ENCODE results near the gene HOPX.
"Not testable (repeated sequence)": the region's sequence is repeated elsewhere in the genome, so short reads cannot be mapped to it uniquely, and the experiment has no call there.

Gene HOPX

GRCh38 chr4:56653461-56654237 is 27.4 kb downstream of the HOPX start:
- peak; percentile 53 to 69 for DNase-seq

DNA sequence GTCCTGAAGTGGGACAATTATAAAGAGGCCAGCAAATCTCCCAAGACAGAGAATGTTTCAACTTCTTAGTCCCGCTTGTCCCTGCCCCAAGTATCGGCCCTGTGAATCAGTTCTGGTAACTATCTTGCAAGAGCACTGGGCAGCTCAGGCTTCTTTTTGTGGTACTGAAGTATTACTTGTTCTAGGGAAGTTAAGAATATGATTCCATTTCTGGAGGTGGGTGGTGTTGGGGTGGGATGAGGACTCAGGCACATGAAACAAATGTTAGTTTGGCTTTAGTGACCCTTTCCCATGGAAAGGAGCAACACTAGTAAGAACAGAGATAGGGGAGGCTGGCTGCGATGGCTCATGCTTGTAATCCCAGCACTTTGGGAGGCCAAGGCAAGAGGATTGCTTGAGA is 28.9 kb downstream of the HOPX start:
- no peak for DNase-seq

GRCh38 chr4:56651056-56651350 is 30.1 kb downstream of the HOPX start:
- no peak for DNase-seq

GRCh38 chr4:56650262-56651055 is 30.6 kb downstream of the HOPX start:
- DNase-seq, result peak in 1 of 2 experiments; percentile 28

DNA sequence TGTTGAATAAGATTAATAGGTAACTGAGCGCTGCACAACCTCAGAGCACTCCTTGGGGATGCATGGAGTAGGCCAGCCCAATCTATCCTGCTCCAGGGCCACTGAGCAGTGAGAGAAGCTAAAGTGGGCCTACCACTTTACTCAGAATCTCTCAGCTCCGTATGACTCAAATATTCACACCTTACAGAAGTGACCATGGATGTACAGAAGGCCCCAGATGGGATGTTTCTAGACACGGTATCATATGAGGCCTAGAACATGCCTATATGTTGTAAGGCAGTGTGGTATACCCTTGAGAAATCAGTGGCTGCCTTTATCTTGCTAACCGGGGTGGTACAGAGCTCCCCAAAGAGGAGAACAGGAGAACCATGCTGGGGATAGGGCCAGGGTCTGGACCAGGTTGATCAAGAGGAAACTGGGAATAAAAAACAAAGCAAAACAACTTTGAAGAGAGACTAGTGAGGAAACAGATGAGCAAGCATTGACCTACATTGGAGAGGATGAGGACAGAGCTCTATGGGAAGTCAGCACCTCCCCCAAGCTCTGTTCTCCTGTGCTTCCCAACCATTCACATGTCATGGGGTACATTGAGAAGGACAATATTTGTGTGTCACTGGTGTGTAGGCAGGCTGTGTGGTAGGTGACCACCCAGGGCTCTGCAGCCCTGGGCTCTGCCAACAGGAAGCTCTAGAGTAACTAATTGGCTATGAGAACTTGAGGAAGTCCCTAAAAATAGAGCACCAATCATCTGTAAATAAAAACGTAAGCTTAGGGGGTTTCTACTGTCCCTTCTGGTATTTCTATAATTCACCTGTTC is 31.4 kb downstream of the HOPX start:
- no peak for DNase-seq

DNA sequence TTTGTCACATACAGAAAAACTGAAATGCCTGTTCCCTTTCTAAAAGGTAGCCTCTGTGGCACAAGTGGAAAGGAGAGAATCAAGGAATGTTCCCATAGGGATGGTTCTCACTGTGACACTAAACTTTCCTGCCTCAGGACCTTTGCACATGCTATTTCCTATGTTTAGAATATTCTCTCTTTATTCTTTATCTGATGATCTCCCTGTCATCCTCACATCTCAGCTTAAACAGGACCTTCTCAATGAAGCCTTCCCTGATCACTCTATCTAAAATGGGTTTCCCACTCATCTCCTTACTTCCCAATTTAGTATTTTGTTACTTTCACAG is 32.3 kb downstream of the HOPX start:
- DNase-seq, result no peak

DNA sequence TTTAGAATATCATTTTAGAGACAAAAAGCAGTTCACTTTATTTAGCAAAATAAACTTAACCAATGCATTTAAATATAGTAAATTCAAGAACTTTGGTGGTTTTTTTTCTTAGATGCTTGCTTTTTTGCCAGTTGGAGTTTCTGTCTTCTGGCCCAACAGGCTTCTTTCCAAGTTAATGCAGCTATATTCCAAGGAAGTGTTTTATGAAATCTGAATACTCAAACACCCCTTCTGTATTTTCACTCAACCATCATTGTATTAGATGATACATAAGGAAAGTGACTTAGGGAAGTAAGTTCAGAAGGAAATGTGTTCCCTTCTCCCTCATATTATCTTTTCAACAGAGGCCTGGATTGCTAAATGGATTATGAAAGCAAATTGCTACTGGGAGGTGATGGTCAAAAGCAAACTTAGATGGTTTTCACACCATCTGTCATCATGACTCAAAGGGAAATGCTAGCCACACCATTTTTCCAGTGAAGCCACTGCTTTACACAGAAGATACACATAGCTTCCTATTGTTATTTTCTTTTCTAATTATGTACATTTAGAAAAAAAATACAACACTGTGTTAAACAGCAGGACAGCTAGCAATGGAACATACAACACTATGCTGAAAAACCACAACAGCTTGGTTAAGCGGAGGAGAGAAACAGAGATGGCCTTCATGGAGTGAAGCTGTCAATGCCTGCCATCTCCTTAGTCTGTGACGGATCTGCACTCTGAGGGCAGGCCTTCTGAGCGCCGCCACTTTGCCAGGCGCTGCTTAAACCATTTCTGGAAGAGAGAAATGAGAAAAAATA is 32.9 kb downstream of the HOPX start:
- DNase-seq, result peak in 1 of 2 experiments; percentile 16

DNA sequence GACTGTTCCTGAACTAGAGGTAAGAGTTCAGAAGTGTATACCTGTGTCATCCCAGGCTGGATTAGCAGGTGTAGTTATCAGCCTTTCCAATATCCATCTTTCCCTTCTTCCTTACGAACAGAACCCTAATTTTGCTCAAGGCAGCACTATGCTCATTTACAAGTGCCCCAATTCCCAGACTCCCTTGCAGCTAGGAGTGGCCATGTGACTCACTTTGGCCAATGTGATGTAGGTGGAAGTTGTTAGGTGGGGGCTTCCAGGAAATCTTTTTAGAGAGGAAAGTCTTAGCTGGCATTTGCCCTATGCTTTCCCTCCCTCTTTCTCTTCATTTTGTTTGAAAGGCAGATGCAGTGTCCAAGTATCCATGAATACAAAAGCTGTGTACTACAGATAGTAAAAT is 34.8 kb downstream of the HOPX start:
- DNase-seq, result peak in 1 of 2 experiments; percentile 15

DNA sequence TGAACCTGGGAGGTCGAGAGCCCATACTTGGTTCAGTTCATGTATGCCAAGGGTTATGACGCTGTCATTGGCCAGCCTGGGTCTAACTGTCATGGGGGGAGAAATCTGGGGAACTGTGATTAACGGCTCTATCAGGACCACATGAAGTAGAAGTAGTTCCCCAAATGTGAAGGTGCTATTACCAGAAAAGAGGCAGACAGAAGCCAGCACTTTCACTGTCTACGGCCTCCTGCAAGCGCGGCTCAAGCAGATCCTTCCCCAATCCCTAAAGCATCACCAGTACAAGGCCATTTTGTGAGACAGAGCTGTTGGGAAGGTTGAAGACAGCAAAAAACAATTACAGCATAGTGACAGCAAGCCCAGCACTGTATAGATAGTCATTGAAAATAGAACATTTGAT is 37.5 kb downstream of the HOPX start:
- DNase-seq, result no peak

DNA sequence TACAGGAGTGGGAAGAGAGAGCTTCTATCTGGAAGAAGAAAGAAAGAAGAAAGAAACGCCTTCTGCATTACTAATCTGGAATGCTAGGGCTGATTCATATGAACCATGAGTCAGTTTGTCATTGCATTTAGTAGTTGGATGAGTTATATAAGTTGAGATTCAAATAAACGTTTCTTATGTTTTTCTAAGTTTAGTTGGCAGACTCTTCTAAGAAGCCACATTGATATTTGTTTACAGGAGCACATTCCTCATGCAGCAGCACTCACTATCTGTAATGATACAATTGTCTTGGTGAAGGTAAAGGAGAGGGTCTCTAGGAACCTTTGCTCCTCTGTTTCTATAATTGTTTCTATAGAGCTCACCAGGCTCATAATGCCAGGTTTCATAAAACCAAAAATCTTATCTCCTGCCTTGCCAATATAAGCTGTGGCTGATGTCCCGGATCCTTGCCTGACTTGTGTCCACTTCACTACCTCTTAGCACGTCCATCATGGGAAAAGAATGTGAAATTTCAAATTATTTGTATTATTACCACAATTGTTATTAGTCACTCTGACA is 39.5 kb downstream of the HOPX start:
- DNase-seq, result no peak

DNA sequence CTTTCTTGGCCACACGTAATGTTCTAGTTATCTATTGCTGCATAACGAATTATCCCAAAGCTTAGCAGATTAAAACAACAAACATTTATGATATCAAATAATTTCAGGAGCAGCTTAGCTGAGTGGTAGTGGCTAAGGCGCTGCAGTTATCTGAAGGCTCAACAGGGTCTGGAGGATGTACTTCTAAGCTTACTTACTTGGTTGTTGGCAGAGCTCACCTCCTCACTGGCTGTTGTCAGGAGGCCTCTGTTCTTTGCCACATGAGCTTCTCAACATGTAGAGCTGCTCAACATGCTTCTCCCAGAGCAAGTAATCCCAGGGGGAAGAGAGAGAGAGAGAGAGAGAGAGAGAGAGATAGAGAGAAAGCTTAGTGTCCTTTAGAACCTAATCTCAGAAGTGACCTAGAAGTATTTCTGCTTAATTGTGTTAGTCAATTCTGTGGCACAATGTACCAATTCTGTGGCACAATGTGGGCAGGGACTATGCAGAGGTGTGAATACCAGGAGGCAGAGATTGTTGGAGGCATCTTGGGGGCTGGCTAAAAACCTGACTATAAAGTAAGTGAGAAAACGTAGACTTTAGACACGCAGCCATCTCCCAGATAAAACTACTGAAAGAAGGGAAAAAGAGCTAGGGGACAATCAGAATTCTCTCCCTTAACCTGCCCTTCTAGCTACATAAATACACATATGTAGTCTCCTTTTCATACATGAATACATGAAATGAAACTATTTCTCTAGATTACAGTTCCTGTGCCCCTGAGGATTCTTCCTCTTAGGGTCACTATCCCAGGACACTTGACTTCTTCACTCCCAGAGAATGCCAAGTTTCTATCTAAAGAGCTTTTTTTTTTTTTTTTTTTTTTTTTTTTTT is 40.2 kb downstream of the HOPX start:
- no peak for DNase-seq

- no peak for DNase-seq
Observed at GRCh38 chr4:56637791-56638190, 43.3 kb downstream of the HOPX start.

DNA sequence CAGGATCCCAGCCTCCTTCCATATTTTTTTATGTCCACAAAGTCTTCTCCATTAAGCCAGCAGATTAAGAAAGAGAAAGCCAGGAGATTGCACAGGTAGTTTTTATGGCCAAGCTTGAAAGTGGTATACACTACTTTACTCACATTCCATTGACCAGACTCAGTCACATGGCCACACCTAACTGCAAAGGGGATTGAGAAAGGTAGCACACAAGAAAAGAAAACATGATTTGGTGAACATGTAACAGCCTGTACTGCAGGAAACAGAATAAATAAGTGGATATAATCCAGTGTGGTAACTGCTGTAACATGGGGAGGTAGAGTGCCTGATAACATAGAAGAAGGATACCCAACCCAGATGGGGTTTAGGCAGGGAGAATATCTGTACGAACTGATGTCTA is 43.9 kb downstream of the HOPX start:
- DNase-seq, result no peak

GRCh38 chr4:56634954-56635353 is 46.1 kb downstream of the HOPX start:
- not testable (repeated sequence) for DNase-seq

GRCh38 chr4:56633486-56633885 is 47.6 kb downstream of the HOPX start:
- no peak for DNase-seq

DNA sequence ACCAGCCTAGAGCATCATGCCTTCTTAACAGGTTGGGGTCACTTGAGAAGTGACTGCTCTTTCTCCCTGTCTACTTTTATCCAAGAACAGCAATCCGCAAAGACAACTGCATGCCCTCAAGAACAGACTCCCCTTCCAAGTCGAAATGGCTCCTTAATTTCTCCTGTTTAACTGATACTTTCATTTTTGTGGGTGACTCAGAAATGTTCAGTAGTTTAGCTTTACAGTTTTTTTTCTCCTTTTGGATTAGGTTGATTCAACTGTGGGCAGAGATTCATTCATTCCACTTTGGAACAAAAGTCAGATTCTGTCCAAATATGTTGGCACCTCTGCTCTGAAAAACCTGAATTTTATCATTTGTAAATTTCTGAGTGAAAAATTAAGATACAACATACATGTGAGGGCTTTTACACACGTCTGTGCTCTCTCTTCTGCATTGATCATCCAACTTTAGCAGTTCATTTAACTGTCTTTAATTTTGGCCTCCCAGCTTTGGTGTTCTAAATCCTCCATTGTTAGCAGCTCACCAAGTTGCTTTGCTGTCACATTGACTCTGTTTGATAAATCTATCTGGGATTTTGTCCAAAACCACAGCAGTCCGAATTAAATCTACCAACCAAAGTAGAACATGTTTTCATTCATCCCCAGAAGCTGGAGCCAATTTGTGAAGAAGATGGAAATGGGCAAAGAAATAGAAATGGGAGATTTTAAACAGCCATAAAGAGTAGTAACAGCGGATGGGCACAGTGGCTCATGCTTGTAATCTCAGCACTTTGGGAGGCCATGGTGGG is 50.0 kb downstream of the HOPX start:
- DNase-seq, result no peak

DNA sequence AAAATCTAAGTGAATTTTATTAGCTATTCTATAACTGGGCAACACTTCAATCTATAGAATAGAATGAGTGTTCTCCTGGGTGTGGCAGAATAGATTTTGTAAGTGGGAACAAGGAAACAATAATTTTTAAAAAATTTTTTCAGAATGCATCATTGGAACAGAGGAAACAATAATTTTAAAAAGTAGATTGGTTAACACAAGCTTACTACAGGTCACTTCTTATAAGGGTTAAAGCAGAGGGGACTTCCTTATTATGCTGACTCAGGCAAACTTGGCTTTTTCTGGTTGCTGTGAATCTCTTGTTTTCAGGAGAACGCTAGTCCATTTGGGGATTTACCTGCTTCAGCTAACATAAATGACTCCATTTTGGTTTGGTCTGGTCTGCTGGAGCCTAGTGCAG is 52.5 kb downstream of the HOPX start:
- no peak for DNase-seq

- DNase-seq, result no peak
Observed at GRCh38 chr4:56627985-56628384, 53.1 kb downstream of the HOPX start.

- DNase-seq, result no peak
Observed at GRCh38 chr4:56627375-56627774, 53.7 kb downstream of the HOPX start.

GRCh38 chr4:56626963-56627362 is 54.1 kb downstream of the HOPX start:
- DNase-seq, result no peak

- no peak for DNase-seq
Observed at GRCh38 chr4:56626420-56626819, 54.7 kb downstream of the HOPX start.
